MCF 10A (cell line): ENCODE results near the gene ADCY5. TPM values are rescaled to one million over a fixed set of nuclear protein-coding genes. Genes with fewer than 3 reads are reported as not detected.

Experiments
- BruUV-seq: library from RNA; stranded (reverse); fragments of 400-500 nt; replicated peaks from 2 replicates; lab custom pipeline; 2021; lab: Mats Ljungman, UMichigan
- CTCF ChIA-PET: fragments of 300-600 bp; sonication (Branson Sonifier 250); formaldehyde crosslinking; extraction: SDS; loops from one replicate; lab custom pipeline; 2021; ENCODE audit warnings: antibody characterized with exemption, inconsistent platforms; lab: Yijun Ruan, JAX
- POLR2A ChIA-PET: fragments of 300-600, 350-650 bp; sonication (Branson Sonifier 250); formaldehyde crosslinking; extraction: SDS; loops from one replicate; lab custom pipeline; 2020; ENCODE audit warnings: antibody characterized with exemption, inconsistent platforms; lab: Yijun Ruan, JAX
- DNase-seq: peaks from one replicate; pipeline ENCODE4 v3.0.0-alpha.2; 2018; ENCODE audit not compliant: unreplicated experiment
- H3K27ac Mint-ChIP-seq: one replicate; pipeline ENCODE4 v1.8.0; 2022; ENCODE audit warnings: mild to moderate bottlenecking, low read depth, mixed read lengths; ENCODE audit not compliant: unreplicated experiment
- H3K27me3 Mint-ChIP-seq: one replicate; pipeline ENCODE4 v1.8.0; 2022; ENCODE audit warnings: mixed read lengths; ENCODE audit not compliant: insufficient read depth, unreplicated experiment
- H3K36me3 Mint-ChIP-seq: one replicate; pipeline ENCODE4 v1.8.0; 2022; ENCODE audit warnings: mild to moderate bottlenecking, moderate library complexity, mixed read lengths; ENCODE audit not compliant: insufficient read depth, unreplicated experiment
- H3K4me1 Mint-ChIP-seq: one replicate; pipeline ENCODE4 v1.8.0; 2022; ENCODE audit warnings: mixed read lengths; ENCODE audit not compliant: insufficient read depth, unreplicated experiment
- H3K4me3 Mint-ChIP-seq: one replicate; pipeline ENCODE4 v1.8.0; 2022; ENCODE audit warnings: mild to moderate bottlenecking, moderate library complexity, mixed read lengths; ENCODE audit not compliant: unreplicated experiment
- H3K9me3 Mint-ChIP-seq: one replicate; pipeline ENCODE4 v1.8.0; 2022; ENCODE audit warnings: mixed read lengths; ENCODE audit not compliant: unreplicated experiment
- intact Hi-C: fragments of 100-400 bp; cut with micrococcal nuclease; formaldehyde crosslinking; loops from 2 replicates; pipeline ENCODE4 v1.14.1; 2022
- total RNA-seq: library from RNA; stranded (reverse); gene quantifications from 2 replicates; pipeline ENCODE4 v1.2.3, GENCODE V29; 2022
- TF ChIP-seq, protein P1 (sequence below): fragments of 200-600 bp; IDR thresholded peaks from one replicate; pipeline ENCODE4 v1.8.0; 2022; ENCODE audit warnings: antibody characterized with exemption, mild to moderate bottlenecking; ENCODE audit not compliant: unreplicated experiment

ADCY5 gene
- total RNA-seq, 1 experiment from 2014 or later, result not detected

DNA sequence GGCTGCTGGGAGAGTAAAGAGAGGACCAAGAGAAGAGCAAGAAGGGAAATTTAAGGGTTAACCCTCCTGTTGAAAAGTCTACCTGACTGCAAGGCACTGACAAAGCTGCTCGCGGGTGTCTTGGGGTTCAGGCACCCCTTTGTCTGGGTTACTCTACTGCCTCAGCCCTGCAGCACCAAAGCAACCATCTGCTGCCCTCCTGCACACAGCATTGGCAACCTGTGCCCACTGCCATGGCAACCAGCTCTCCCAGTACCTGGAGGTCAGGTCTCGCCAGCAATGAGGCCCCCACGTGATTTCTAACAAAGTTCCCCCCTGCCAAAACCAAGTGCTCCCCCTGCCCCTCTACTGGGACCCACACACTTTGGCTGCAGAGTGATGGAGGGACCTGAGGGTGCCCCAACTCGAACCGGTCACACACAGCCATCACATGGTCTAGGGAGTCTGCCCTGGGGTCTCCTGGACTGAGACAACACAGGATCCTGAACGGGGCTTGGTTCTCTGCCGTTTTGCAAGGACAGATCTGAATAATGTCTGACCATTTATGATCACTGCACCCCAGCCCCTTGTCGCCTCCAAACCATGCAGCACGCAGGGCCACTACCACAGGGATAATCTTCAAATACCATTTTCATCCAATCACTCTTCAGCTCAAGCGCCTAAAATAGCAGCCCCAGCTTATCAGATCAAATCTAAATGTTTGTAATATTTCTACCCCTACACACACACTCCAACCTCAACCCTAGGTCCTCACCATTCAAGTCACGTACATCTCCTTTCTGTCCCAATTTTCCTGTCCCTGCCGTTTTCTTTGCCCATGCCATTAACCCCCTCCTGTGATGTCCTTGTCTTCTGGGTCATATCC is 50.7 kb downstream of the ADCY5 start:
- ChIA-PET CTCF (interaction anchor here (0.7 kb wide), 1 partner anchor 717 kb away, joined by 3 read pairs; no protein-coding TSS in a partner anchor), POLR2A (no interaction called here)
- peaks cover 15% of the 10 kb centered on the region for H3K4me1 Mint-ChIP-seq
- H3K4me3 Mint-ChIP-seq, result no peak overlapping the region
- TF ChIP-seq, protein P1, sequence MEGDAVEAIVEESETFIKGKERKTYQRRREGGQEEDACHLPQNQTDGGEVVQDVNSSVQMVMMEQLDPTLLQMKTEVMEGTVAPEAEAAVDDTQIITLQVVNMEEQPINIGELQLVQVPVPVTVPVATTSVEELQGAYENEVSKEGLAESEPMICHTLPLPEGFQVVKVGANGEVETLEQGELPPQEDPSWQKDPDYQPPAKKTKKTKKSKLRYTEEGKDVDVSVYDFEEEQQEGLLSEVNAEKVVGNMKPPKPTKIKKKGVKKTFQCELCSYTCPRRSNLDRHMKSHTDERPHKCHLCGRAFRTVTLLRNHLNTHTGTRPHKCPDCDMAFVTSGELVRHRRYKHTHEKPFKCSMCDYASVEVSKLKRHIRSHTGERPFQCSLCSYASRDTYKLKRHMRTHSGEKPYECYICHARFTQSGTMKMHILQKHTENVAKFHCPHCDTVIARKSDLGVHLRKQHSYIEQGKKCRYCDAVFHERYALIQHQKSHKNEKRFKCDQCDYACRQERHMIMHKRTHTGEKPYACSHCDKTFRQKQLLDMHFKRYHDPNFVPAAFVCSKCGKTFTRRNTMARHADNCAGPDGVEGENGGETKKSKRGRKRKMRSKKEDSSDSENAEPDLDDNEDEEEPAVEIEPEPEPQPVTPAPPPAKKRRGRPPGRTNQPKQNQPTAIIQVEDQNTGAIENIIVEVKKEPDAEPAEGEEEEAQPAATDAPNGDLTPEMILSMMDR, result no peak
- DNase-seq, result no peak
- BruUV-seq, result no TSS peak
- no peaks in the 10 kb centered on the region for H3K36me3 Mint-ChIP-seq
- H3K9me3 Mint-ChIP-seq, result no peaks in the 10 kb centered on the region
- intact Hi-C loops, result no loop called here
- peaks cover 78% of the 10 kb centered on the region for H3K27me3 Mint-ChIP-seq
- no peak overlapping the region for H3K27ac Mint-ChIP-seq

DNA sequence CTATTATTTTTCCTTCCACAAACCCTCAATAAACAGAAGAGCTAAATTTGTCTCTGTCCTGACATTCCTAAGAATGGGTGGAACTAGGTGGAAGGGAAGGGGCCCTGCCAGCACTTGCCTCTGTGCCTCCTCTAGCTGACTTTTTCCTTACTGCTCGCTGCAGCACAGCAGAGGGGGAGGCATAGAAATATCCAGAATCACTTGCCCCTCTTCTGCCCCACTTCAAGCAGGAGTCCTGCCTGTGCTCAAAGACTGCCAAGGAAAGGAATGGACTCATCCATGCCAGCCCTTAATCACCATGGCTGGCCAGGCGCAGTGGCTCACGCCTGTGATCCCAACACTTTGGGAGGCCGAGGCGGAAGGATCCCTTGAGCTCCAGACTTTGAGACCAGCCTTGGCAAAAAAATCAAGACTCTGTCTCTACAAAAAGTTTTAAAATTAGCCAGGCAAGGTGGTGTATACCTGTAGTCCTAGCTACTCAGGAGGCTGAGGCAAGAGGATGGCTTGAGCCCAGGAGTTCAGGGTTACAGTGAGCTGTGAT is 51.8 kb downstream of the ADCY5 start:
- DNase-seq, result no peak
- peaks cover 78% of the 10 kb centered on the region for H3K27me3 Mint-ChIP-seq
- no peaks in the 10 kb centered on the region for H3K36me3 Mint-ChIP-seq
- ChIA-PET CTCF (interaction anchor here (0.6 to 0.7 kb wide), 2 partner anchors 19 to 354 kb away, joined by 3 to 4 read pairs; no protein-coding TSS in a partner anchor), POLR2A (no interaction called here)
- no peak overlapping the region for H3K4me3 Mint-ChIP-seq
- TF ChIP-seq, protein P1, result no peak
- no peaks in the 10 kb centered on the region for H3K9me3 Mint-ChIP-seq
- no TSS peak for BruUV-seq
- H3K4me1 Mint-ChIP-seq, result peaks cover 15% of the 10 kb centered on the region
- intact Hi-C loops, result no loop called here
- H3K27ac Mint-ChIP-seq, result no peak overlapping the region

DNA sequence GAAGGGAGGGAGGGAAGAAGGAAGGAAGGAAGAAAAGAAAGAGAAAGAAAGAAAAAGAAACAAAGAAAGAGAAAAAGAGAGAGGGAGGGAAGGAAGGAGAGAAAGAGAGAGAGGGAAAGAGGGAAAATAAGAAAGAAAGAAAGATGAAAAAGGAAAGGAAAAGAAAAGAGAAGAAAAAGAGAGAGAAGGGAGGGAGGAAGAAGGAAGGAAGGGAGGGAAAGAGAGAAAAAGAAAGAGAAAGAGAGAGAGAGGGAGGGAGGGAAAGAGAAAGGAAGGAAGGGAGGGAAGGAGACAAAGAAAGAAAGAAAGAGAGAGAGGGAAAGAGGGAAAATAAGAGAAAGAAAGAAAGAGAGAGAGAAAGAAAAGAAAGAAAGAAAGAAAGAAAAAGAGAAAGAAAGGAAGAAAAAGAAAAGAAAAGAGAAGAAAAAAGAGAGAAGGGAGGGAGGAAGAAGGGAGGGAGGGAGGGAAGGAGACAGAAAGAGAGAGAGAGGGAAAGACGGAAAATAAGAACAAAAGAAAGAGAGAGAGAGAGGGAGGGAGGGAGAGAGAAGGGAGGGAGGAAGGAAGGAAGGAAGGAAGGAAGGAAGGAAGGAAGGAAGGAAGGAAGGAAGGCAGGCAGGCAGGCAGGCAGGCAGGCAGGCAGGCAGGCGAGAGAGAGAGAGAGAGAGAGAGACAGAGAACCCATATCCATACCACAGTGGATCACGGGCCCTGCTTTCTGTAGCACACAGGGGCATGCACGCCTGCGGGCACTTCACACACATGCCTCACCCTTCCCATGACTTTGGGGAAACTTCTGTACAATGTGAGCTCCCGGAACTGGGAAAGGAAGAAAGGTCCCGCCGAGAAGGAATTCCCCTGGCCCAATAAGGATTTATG is 52.5 kb downstream of the ADCY5 start:
- no peak overlapping the region for H3K27ac Mint-ChIP-seq

More for the DNA sequence above, 52.5 kb downstream of the ADCY5 start:
- TF ChIP-seq, protein P1, result no peak
- intact Hi-C loops, result no loop called here
- POLR2A ChIA-PET, result no interaction called here
- H3K4me1 Mint-ChIP-seq, result peaks cover 15% of the 10 kb centered on the region
- BruUV-seq, result no TSS peak
- CTCF ChIA-PET, result no interaction called here
- no peaks in the 10 kb centered on the region for H3K9me3 Mint-ChIP-seq
- H3K27me3 Mint-ChIP-seq, result peaks cover 72% of the 10 kb centered on the region
- DNase-seq, result no peak
- H3K4me3 Mint-ChIP-seq, result no peak overlapping the region
- no peaks in the 10 kb centered on the region for H3K36me3 Mint-ChIP-seq
